ENCODE measurements around the gene SUSD2. TPM values are rescaled to one million over a fixed set of nuclear protein-coding genes. Genes with fewer than 3 reads are reported as not detected.

The SUSD2 gene
- total RNA-seq, 2 experiments from 2014 or later = 0.38 to 0.54 TPM

DNA sequence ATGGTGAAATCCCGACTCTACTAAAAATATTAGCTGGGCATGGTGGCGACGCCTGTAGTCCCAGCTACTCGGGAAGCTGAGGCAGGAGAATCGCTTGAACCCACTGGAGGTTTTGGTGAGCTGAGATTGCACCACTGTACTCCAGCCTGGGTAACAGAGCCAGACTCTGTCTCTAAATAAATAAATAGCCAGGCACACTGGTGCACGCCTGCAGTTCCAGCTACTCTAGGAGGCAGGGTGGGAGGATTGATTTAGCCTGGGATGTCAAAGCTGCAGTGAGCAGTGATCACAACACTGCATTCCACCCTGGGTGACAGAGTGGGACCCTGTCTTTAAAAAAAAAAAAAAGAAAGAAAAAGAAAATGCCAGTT, 17.4 kb downstream of the SUSD2 start:
- no TSS peak for BruUV-seq (replicated peaks)

DNA sequence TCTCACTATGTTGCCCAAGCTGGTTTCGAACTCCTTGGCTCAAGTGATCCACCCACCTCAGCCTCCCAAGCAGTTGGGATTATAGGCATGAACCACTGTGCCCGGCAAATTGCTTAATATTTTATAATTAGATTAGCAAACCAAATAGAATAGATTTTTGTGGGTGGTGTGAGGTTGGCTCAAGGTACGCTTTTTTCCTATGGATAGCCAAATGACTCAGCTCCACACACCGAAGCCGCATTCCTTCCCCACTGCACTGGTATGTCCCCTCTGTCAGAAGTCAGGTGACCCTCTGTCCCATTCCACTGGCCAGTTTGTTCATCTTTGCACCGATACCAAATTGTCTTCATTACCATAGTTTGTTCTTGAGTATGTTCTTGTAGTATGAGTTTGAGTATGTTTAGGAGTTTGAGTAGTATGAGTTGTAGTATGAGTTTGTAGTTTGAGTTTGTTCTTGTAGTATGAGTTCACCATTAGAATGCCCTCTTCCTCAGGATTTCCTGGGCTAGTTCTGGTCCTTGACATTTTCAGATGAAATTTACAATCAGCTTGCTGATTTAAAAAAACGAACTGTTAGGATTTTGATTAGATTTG, 19.4 kb downstream of the SUSD2 start:
- H3K4me1 ChIP-seq (ENCODE audit: insufficient read depth, low read length, poor library complexity, severe bottlenecking) = peaks cover 3% of the 10 kb centered on the region
- H3K4me2 ChIP-seq (ENCODE audit: low read length) = no peak overlapping the region
- peaks cover 11% of the 10 kb centered on the region; the same call in 1 of the 2 replicates for H3K9me3 ChIP-seq (ENCODE audit: low read length)
- no peaks in the 10 kb centered on the region for H4K20me1 ChIP-seq (ENCODE audit: insufficient read depth, low read length)
- CTCF ChIA-PET (ENCODE audit: unreplicated experiment) = no interaction called here
- intact Hi-C loops (cut with micrococcal nuclease; ENCODE audit: unreplicated experiment) = no loop called here
- no peaks in the 10 kb centered on the region for H3K36me3 ChIP-seq (ENCODE audit: insufficient read depth, low read length)
- POLR2A ChIA-PET = interaction anchor here (0.6 kb wide), 1 partner anchor 395 kb away, joined by 3 read pairs; no protein-coding TSS in a partner anchor
- H2AFZ ChIP-seq (ENCODE audit: low read length) = no peak overlapping the region
- no TSS peak for BruUV-seq (replicated peaks)
- H3K79me2 ChIP-seq (ENCODE audit: insufficient read depth, low read depth, low read length) = no peaks in the 10 kb centered on the region
- no peaks in the 10 kb centered on the region for H3K9me2 ChIP-seq (ENCODE audit: insufficient read depth, low read length)
- no peak overlapping the region for H3K4me3 ChIP-seq (ENCODE audit: low read depth, low read length, poor library complexity, severe bottlenecking)
- DNase-seq (ENCODE audit: low spot score) = no peak
- H3K27ac ChIP-seq (ENCODE audit: low read depth, low read length, poor library complexity, severe bottlenecking) = no peak overlapping the region
- TF ChIP-seq EZH2phosphoT487 (IDR thresholded peaks at IDR 0.05; ENCODE audit: borderline replicate concordance, low read depth, low read length) = no peak
- TF ChIP-seq, protein P1, sequence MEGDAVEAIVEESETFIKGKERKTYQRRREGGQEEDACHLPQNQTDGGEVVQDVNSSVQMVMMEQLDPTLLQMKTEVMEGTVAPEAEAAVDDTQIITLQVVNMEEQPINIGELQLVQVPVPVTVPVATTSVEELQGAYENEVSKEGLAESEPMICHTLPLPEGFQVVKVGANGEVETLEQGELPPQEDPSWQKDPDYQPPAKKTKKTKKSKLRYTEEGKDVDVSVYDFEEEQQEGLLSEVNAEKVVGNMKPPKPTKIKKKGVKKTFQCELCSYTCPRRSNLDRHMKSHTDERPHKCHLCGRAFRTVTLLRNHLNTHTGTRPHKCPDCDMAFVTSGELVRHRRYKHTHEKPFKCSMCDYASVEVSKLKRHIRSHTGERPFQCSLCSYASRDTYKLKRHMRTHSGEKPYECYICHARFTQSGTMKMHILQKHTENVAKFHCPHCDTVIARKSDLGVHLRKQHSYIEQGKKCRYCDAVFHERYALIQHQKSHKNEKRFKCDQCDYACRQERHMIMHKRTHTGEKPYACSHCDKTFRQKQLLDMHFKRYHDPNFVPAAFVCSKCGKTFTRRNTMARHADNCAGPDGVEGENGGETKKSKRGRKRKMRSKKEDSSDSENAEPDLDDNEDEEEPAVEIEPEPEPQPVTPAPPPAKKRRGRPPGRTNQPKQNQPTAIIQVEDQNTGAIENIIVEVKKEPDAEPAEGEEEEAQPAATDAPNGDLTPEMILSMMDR (conservative IDR thresholded peaks at IDR 0.05; ENCODE audit: low read length) = no peak

More for the DNA sequence above, 17.4 kb downstream of the SUSD2 start:
- no peak for DNase-seq (ENCODE audit: low spot score)
- H3K9me2 ChIP-seq (ENCODE audit: insufficient read depth, low read length) = no peaks in the 10 kb centered on the region
- H3K9me3 ChIP-seq (ENCODE audit: low read length) = no peaks in the 10 kb centered on the region
- no peaks in the 10 kb centered on the region for H3K36me3 ChIP-seq (ENCODE audit: insufficient read depth, low read length)
- ChIA-PET CTCF (ENCODE audit: unreplicated experiment) (interaction anchor here (0.6 kb wide), 1 partner anchor 1301 kb away, joined by 3 read pairs; no protein-coding TSS in a partner anchor), POLR2A (interaction anchor here (0.7 kb wide), 1 partner anchor 9 kb away, joined by 3 read pairs; no protein-coding TSS in a partner anchor)
- no peak overlapping the region for H3K4me3 ChIP-seq (ENCODE audit: low read depth, low read length, poor library complexity, severe bottlenecking)
- no peak overlapping the region for H3K27ac ChIP-seq (ENCODE audit: low read depth, low read length, poor library complexity, severe bottlenecking)
- H3K79me2 ChIP-seq (ENCODE audit: insufficient read depth, low read depth, low read length) = no peaks in the 10 kb centered on the region
- no peaks in the 10 kb centered on the region for H3K4me1 ChIP-seq (ENCODE audit: insufficient read depth, low read length, poor library complexity, severe bottlenecking)
- H3K4me2 ChIP-seq (ENCODE audit: low read length) = no peak overlapping the region
- intact Hi-C loops (cut with micrococcal nuclease; ENCODE audit: unreplicated experiment) = no loop called here
- H2AFZ ChIP-seq (ENCODE audit: low read length) = no peak overlapping the region
- no peaks in the 10 kb centered on the region for H4K20me1 ChIP-seq (ENCODE audit: insufficient read depth, low read length)
- TF ChIP-seq, protein P1 (conservative IDR thresholded peaks at IDR 0.05; ENCODE audit: low read length) = no peak
- no peak for TF ChIP-seq EZH2phosphoT487 (IDR thresholded peaks at IDR 0.05; ENCODE audit: borderline replicate concordance, low read depth, low read length)
